ENCODE data around the gene OGFOD1.
"Not testable (repeated sequence)": the region's sequence is repeated elsewhere in the genome, so short reads cannot be mapped to it uniquely, and the experiment has no call there.

Gene OGFOD1

DNA sequence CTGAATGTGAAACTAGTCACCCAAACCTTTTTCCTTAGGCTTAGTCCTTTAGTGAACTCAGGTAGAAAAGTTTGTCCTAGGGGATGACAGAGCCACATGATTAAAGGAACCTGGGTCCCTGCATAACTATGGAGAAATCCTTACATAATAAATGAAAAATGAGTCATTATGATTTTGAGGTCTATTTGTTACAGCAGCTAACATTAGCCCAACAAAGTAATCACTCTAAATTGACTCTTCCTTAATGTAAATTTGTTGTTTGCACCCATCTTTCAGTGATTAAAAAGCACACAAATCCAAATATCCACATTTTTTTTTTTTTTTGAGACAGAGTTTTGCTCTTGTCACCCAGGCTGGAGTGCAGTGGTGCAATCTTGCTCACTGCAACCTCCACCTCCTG, 32.0 kb downstream of the OGFOD1 start:
- TF ChIP-seq, protein P1, sequence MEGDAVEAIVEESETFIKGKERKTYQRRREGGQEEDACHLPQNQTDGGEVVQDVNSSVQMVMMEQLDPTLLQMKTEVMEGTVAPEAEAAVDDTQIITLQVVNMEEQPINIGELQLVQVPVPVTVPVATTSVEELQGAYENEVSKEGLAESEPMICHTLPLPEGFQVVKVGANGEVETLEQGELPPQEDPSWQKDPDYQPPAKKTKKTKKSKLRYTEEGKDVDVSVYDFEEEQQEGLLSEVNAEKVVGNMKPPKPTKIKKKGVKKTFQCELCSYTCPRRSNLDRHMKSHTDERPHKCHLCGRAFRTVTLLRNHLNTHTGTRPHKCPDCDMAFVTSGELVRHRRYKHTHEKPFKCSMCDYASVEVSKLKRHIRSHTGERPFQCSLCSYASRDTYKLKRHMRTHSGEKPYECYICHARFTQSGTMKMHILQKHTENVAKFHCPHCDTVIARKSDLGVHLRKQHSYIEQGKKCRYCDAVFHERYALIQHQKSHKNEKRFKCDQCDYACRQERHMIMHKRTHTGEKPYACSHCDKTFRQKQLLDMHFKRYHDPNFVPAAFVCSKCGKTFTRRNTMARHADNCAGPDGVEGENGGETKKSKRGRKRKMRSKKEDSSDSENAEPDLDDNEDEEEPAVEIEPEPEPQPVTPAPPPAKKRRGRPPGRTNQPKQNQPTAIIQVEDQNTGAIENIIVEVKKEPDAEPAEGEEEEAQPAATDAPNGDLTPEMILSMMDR (IDR thresholded peaks at IDR 0.05; ENCODE audit: insufficient read depth, low read length), result no peak
- TF ChIP-seq SPI1 (IDR thresholded peaks at IDR 0.05; ENCODE audit: borderline replicate concordance, low read depth) (no peak), POLR2AphosphoS5 (IDR thresholded peaks at IDR 0.05; ENCODE audit: low read depth) (no peak), GABPA (IDR thresholded peaks at IDR 0.05; ENCODE audit: low read depth) (no peak)
- TF ChIP-seq, protein P2, sequence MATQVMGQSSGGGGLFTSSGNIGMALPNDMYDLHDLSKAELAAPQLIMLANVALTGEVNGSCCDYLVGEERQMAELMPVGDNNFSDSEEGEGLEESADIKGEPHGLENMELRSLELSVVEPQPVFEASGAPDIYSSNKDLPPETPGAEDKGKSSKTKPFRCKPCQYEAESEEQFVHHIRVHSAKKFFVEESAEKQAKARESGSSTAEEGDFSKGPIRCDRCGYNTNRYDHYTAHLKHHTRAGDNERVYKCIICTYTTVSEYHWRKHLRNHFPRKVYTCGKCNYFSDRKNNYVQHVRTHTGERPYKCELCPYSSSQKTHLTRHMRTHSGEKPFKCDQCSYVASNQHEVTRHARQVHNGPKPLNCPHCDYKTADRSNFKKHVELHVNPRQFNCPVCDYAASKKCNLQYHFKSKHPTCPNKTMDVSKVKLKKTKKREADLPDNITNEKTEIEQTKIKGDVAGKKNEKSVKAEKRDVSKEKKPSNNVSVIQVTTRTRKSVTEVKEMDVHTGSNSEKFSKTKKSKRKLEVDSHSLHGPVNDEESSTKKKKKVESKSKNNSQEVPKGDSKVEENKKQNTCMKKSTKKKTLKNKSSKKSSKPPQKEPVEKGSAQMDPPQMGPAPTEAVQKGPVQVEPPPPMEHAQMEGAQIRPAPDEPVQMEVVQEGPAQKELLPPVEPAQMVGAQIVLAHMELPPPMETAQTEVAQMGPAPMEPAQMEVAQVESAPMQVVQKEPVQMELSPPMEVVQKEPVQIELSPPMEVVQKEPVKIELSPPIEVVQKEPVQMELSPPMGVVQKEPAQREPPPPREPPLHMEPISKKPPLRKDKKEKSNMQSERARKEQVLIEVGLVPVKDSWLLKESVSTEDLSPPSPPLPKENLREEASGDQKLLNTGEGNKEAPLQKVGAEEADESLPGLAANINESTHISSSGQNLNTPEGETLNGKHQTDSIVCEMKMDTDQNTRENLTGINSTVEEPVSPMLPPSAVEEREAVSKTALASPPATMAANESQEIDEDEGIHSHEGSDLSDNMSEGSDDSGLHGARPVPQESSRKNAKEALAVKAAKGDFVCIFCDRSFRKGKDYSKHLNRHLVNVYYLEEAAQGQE (IDR thresholded peaks at IDR 0.05; ENCODE audit: insufficient replicate concordance, low read depth), result no peak
- Histone ChIP-seq H3K27ac (replicated peaks) (no peak overlapping the region), H3K27me3 (ENCODE audit: insufficient read depth, poor library complexity, severe bottlenecking) (no peaks in the 10 kb centered on the region), H3K4me3 (replicated peaks; ENCODE audit: insufficient read depth, low read length) (no peak overlapping the region)
- DNase-seq (ENCODE audit: low read depth in 1 of 2, low spot score in 1 of 2), result no peak

DNA sequence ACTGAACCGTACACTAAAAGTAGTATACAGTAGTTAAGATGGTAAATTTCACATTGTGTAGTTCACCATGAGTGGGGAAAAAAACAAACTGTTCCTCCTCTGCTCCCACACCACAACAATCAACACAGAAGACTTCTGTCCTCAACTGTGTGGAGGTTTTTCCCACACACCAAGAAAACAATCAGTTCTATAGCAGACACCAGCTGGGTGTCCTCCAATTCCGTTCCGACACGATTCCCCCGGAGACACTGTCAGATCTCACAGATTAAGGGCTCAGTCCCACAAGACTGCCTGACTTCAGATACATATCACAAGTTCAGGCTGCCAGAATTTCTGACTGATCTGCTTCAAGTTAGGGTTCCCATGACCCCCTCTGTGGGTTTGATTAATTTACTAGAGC, 36.7 kb downstream of the OGFOD1 start:
- TF ChIP-seq GABPA (IDR thresholded peaks at IDR 0.05; ENCODE audit: low read depth), result no peak
- DNase-seq (ENCODE audit: low read depth in 1 of 2, low spot score in 1 of 2), result no peak
- Histone ChIP-seq H3K4me3 (replicated peaks; ENCODE audit: insufficient read depth, low read length) (no peak overlapping the region), H3K27me3 (ENCODE audit: insufficient read depth, poor library complexity, severe bottlenecking) (no peaks in the 10 kb centered on the region), H3K27ac (replicated peaks) (no peak overlapping the region)

DNA sequence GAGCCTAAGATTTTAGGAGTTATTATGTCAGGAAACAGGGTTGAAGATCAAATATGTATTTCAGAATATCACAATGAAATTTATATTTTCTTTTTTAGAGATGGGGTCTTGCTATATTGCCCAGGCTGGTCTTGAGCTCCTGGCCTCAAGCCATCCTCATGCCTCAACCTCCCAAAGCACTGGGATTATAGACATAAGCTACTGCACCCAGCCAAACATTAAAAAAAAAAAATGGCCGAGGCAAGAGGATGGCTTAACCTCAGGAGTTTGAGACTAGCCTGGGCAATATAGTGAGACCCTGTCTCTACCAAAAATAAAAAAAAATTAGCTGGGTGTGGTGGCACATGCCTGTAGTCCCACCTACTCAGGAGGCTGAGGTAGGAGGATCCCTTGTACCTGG, 37.5 kb downstream of the OGFOD1 start:
- DNase-seq (ENCODE audit: low read depth in 1 of 2, low spot score in 1 of 2); H3K4me3 ChIP-seq (replicated peaks; ENCODE audit: insufficient read depth, low read length); H3K27me3 ChIP-seq (ENCODE audit: insufficient read depth, poor library complexity, severe bottlenecking); H3K27ac ChIP-seq (replicated peaks): not testable (repeated sequence)

DNA sequence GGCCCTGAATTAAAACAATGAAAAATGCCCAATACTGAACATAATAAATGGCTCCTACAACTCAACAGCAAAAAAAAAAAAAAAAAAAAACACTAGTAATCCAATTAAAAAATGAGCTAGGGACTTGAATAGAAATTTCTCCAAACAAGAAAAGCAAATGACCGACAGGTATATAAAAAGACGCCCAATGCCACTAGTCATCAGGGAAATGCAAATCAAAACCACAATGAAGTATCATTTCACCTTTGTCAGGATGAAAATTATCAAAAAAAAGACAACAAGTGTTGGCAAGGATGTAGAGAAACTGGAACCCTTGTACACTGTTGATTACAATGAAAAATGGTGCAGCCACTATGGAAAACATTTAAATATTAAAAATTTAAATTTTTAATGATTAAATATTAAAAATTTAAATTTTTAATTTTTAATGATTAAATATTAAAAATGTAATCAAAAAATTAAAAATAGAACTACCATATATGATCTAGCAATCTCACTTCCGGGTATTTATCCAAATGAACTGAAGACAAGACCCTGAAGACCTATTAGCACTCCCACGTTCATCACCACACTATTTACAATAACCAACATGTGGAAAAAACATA, 40.4 kb downstream of the OGFOD1 start:
- no peaks in the 10 kb centered on the region for H3K27me3 ChIP-seq (ENCODE audit: insufficient read depth, poor library complexity, severe bottlenecking)
- DNase-seq (ENCODE audit: low read depth in 1 of 2, low spot score in 1 of 2), result no peak
- TF ChIP-seq, protein P2 (IDR thresholded peaks at IDR 0.05; ENCODE audit: insufficient replicate concordance, low read depth), result no peak
- TF ChIP-seq GABPA (IDR thresholded peaks at IDR 0.05; ENCODE audit: low read depth), result no peak
- TF ChIP-seq, protein P1 (IDR thresholded peaks at IDR 0.05; ENCODE audit: insufficient read depth, low read length), result no peak
- no peak for TF ChIP-seq SPI1 (IDR thresholded peaks at IDR 0.05; ENCODE audit: borderline replicate concordance, low read depth)
- TF ChIP-seq POLR2AphosphoS5 (IDR thresholded peaks at IDR 0.05; ENCODE audit: low read depth), result no peak
- H3K4me3 ChIP-seq (replicated peaks; ENCODE audit: insufficient read depth, low read length), result no peak overlapping the region
- H3K27ac ChIP-seq (replicated peaks), result no peak overlapping the region

DNA sequence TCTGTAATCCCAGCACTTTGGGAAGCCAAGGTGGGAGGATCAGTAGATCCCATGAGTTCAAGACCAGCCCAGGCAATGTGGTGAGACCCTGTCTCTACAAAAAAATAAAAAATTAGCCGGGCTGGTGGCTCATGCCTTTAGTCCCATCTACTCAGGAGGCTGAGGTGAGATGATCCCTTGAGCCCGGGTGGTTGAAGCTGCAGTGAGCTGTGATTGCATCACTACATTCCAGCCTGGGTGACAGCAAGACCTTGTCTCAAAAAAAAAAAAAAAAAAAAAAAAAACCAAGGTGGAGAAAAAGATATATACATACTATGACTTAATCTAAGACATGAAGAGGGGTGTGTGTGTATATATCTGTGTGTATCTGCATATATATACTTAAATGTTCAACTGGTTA, 41.8 kb downstream of the OGFOD1 start:
- no peaks in the 10 kb centered on the region for H3K27me3 ChIP-seq (ENCODE audit: insufficient read depth, poor library complexity, severe bottlenecking)
- DNase-seq (ENCODE audit: low read depth in 1 of 2, low spot score in 1 of 2), result no peak
- no peak overlapping the region for H3K27ac ChIP-seq (replicated peaks)
- H3K4me3 ChIP-seq (replicated peaks; ENCODE audit: insufficient read depth, low read length), result no peak overlapping the region
- TF ChIP-seq, protein P2 (IDR thresholded peaks at IDR 0.05; ENCODE audit: insufficient replicate concordance, low read depth), result no peak
- TF ChIP-seq SPI1 (IDR thresholded peaks at IDR 0.05; ENCODE audit: borderline replicate concordance, low read depth) (no peak), POLR2AphosphoS5 (IDR thresholded peaks at IDR 0.05; ENCODE audit: low read depth) (no peak), GABPA (IDR thresholded peaks at IDR 0.05; ENCODE audit: low read depth) (no peak)
- TF ChIP-seq, protein P1 (IDR thresholded peaks at IDR 0.05; ENCODE audit: insufficient read depth, low read length), result no peak
